A549 treated with CORT108297 at 1 μM for 4 hours (cell line): ENCODE data around the gene SLC5A9. TPM values are rescaled to one million over a fixed set of nuclear protein-coding genes. Genes with fewer than 3 reads are reported as not detected.

Experiments used
- total RNA-seq: library from RNA; stranded (reverse); fragments of 200-300 nt; extraction: Qiagen RNA extraction; gene quantifications from 5 replicates; pipeline ENCODE4 v1.2.3, GENCODE V29; 2022

SLC5A9 gene
- total RNA-seq: not detected in 5 replicates

GRCh38 chr1:48222501-48223242, at the start of gene SLC5A9:
Gene SLC5A9, plus strand, starts transcription at chr1:48222716. Its CDS starts 21 bp downstream, at chr1:48222737.

Other genes with a start within 250 kb of the SLC5A9 start
- gene TRABD2B, start 225.3 kb upstream of the SLC5A9 start, total RNA-seq: 0.45 to 1.4 TPM (median 0.60 TPM) in 5 replicates
- 1.2 to 2.9 TPM (median 2.1 TPM) in 5 replicates for gene SPATA6, start 249.5 kb downstream of the SLC5A9 start, total RNA-seq